ENCODE results near the gene MISFA.
"Not testable (repeated sequence)": the region's sequence is repeated elsewhere in the genome, so short reads cannot be mapped to it uniquely, and the experiment has no call there.

The MISFA gene

DNA sequence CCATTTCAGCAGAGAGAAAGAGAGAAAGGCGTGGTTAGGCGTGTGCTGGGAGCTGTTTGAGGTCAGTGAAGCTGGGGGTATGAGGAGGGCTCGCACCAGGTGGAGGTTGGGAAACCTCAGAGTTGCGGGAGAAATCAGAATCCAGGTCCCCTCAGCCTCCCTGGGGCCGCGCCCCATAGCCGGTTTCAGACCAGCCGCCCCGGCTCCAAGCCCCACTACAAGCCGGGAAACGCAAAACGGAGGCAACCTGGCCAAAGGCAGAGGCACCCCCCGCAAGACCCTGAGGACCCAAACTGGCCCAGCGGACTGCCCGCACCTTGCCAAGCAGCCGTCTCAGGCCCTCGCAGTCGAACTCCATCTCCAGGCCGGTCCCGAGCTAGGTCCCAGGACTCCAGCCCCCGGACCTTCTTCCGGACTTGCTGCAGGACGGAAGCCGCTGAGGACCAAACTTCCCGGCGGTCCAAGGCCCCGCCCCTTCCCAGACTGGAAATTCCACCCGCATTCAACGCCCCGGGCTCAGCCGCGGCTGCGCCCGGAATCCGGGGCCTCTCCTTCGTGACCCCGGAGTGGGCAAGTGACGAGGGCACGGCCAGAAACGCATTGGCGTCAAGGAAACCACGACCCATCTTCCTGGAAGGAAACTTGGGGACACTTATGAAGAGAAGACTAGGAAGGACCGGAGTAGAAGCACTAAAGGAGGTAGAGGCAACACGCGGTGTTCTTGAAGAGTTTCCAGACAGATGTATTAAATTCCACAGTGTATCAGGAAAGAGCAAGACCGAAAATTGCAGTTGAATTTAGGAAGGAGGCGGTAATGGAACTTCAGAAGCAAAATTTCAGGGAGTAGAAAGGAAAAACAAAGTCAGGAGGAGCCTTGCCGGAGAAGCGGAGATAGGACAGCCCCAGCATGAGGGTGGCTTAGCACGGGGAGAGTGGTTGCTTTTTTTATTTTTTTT, 11.0 kb upstream of the MISFA start, which contains the start of gene UEVLD:
UEVLD (minus strand) TSS at position 438 of the 956 bp plus-strand sequence; CDS start at position 358, 80 bp downstream.
- Histone ChIP-seq H3K4me2 (peak within 1 kb of the TSS; percentile 72 to 96 (median 91)), H3K4me1 (peaks cover 28 to 37% (median 33%) of the 10 kb centered on the region in 10 experiments), H3K36me3 (peaks cover 0 to 16% (median 4%) of the 10 kb centered on the region in 11 experiments; a peak in 9 of 22 replicates), H3K9me3 (replicated peaks in 1 of 11) (no peaks in the 10 kb centered on the region), H3K27me3 (no peaks in the 10 kb centered on the region), H3K27ac (peak within 1 kb of the TSS; percentile 63 to 84 (median 75)), H3K9ac (peak within 1 kb of the TSS; percentile 82 to 89 (median 84)), H4K20me1 (peaks cover 0 to 4% (median 0%) of the 10 kb centered on the region in 11 experiments; a peak in 2 of 22 replicates), H3K4me3 (peak within 1 kb of the TSS; percentile 81 to 98 (median 86))
- no peak for TF ChIP-seq Cebpa-rat (IDR thresholded peaks at IDR 0.05)

DNA sequence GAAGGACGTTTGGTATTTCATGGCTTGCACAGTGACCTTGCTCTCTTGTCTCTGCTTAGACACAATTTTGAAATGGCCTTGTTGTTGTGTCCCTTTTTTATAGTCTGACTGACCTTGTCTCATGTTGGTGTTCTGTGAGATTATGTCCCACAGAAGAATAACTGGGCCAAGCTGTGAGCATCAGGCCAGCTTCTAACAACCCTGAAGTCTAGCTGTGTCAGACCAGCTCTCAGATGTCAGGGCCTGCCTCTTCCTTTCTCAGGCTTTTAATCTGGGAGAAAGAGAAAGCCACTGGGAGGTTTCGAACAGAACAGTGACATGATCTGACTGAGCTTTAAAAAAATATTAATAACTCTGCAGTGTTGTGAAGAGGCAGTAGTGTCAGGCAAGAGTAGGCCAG, 9.0 kb upstream of the MISFA start:
- TF ChIP-seq Cebpa-rat (IDR thresholded peaks at IDR 0.05): no peak
- Histone ChIP-seq H3K4me1 (peaks cover 28 to 37% (median 33%) of the 10 kb centered on the region in 10 experiments), H3K9ac (peak overlapping the region in 5 of 11 experiments; percentile 5 to 89 (median 16); a peak in 6 of 22 replicates), H3K4me3 (peak overlapping the region in 1 of 10 experiments; percentile 2; a peak in 1 of 20 replicates), H3K27me3 (no peaks in the 10 kb centered on the region), H4K20me1 (no peaks in the 10 kb centered on the region; a peak in 1 of 22 replicates), H3K9me3 (replicated peaks in 1 of 11) (no peaks in the 10 kb centered on the region), H3K36me3 (peaks cover 0 to 22% (median 5%) of the 10 kb centered on the region in 11 experiments; a peak in 14 of 22 replicates), H3K27ac (no peak overlapping the region), H3K4me2 (peak overlapping the region; percentile 72 to 96 (median 91); a peak in 20 of 22 replicates)

- not testable (repeated sequence) for H3K4me3 ChIP-seq; H3K9me3 ChIP-seq (replicated peaks in 1 of 11); H3K27me3 ChIP-seq; H3K4me2 ChIP-seq; H3K9ac ChIP-seq; H3K27ac ChIP-seq; H4K20me1 ChIP-seq
- Histone ChIP-seq H3K4me1 (peaks cover 16 to 22% (median 20%) of the 10 kb centered on the region in 10 experiments), H3K36me3 (peaks cover 0 to 24% (median 15%) of the 10 kb centered on the region in 11 experiments; a peak in 16 of 22 replicates)
Measured at GRCh38 chr11:18594088-18594487, 5.5 kb upstream of the MISFA start.

DNA sequence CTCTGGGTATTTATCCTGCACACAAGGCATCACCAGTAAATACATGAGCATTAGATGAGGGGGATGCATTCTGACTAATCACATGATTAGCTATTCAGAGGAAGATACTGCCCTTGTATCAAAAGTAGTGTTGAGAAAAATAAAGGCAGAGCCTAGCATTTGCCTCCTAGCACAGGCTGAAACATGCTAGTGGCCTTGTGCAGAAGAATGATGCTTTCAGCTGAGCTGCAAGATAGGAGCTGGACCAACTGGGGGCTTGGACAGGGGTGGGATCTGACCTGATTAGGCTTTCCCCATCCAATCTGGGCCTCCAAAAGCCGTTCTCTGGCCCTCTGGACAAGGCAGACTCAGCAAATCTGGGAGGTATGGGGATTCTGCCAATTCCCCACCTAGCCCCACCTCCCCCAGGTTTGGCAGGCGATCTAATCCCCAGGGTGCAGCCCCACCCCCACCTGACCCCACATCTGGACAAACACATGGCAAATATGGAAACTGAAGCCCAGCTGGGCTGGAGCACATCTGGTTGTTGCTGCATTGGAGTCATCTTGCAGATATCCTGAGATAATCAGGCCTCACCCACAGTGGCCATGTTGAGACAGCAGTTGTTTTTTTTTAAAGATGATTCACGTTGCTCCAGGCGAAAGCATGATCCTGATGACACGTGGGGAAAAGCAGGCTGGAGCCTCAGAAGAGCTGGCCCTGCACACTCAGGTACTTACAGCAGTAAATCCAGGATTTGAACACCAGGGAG, 4.4 kb upstream of the MISFA start:
- no peak overlapping the region for H3K4me2 ChIP-seq
- no peak overlapping the region for H3K27ac ChIP-seq
- H3K36me3 ChIP-seq: peaks cover 0 to 24% (median 15%) of the 10 kb centered on the region in 11 experiments; a peak in 16 of 22 replicates
- H4K20me1 ChIP-seq: no peaks in the 10 kb centered on the region; a peak in 1 of 22 replicates
- H3K9me3 ChIP-seq (replicated peaks in 1 of 11): no peaks in the 10 kb centered on the region
- H3K9ac ChIP-seq: no peak overlapping the region
- no peak overlapping the region for H3K4me3 ChIP-seq
- no peaks in the 10 kb centered on the region for H3K27me3 ChIP-seq
- H3K4me1 ChIP-seq: peaks cover 5 to 11% (median 9%) of the 10 kb centered on the region in 10 experiments
- TF ChIP-seq Cebpa-rat (IDR thresholded peaks at IDR 0.05): no peak

DNA sequence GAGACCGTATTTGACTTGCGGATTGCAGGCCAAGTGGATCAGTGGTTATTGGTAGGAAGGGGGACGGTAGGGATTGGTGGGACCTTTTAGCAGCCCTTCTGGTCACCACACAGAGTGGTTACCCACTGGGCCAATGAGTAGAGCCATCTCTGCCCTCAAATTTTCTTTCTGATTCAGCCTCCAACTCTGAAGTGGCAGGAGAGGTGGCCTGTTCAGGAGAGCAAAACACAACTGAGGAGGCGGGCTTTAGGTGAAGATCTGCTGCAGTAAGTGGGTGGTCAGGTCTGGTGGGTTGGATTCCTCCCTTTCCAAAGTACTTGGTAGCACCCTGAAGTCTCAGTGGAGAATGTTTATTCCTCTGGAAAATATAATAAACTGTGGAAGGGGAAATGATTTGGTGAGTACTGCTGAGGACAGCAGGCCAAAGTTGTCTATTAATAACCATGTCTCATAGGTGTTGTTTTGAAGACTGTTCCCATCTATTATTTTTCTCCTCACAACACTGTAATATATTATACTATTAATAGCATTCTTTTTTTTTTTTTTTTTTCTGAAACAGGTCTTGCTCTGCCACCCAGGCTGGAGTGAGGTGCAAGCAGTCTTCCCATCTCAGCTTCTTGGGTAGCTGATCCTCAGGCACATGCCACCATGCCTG, 1.5 kb downstream of the MISFA start:
- H3K9me3 ChIP-seq (replicated peaks in 1 of 11): no peaks in the 10 kb centered on the region
- TF ChIP-seq Cebpa-rat (IDR thresholded peaks at IDR 0.05): no peak

DNA sequence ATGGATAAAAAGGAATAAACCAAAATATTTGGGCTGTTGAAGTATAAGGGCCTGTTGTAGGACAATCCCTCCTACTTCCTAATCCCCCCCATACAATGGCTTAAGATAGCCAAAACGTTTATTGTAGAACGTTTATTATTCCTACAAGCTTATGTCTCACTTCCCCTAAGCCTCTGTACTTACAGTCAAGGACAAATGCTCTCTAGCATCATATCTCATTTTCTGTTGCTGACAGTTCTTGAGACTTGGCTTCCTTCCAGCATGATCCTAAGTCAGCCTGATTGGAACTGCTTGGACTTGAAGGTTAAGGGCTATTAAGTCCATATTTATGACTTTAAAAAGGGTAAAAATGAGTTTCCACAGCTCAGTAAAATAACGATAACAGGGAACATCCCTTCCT, 8.8 kb downstream of the MISFA start:
- Histone ChIP-seq H4K20me1 (peaks cover 0 to 7% (median 0%) of the 10 kb centered on the region in 11 experiments; a peak in 10 of 22 replicates), H3K27me3 (no peaks in the 10 kb centered on the region), H3K36me3 (peaks cover 67 to 91% (median 81%) of the 10 kb centered on the region in 11 experiments), H3K4me1 (no peaks in the 10 kb centered on the region), H3K4me2 (no peak overlapping the region), H3K4me3 (no peak overlapping the region), H3K9me3 (replicated peaks in 1 of 11) (no peaks in the 10 kb centered on the region), H3K27ac (no peak overlapping the region), H3K9ac (no peak overlapping the region)
- TF ChIP-seq Cebpa-rat (IDR thresholded peaks at IDR 0.05): no peak

More for the DNA sequence above, 1.5 kb downstream of the MISFA start:
- Histone ChIP-seq H3K27ac (no peak overlapping the region), H3K4me2 (no peak overlapping the region), H3K4me3 (no peak overlapping the region), H3K27me3 (no peaks in the 10 kb centered on the region), H3K36me3 (peaks cover 6 to 33% (median 19%) of the 10 kb centered on the region in 11 experiments; a peak in 18 of 22 replicates), H4K20me1 (no peaks in the 10 kb centered on the region), H3K9ac (no peak overlapping the region), H3K4me1 (no peaks in the 10 kb centered on the region)

GRCh38 chr11:18611196-18611595, 11.6 kb downstream of the MISFA start:
- Histone ChIP-seq H3K36me3 (peaks cover 88 to 98% (median 92%) of the 10 kb centered on the region in 11 experiments), H3K4me3 (no peak overlapping the region), H3K27me3 (no peaks in the 10 kb centered on the region), H3K4me1 (peaks cover 0 to 14% (median 8%) of the 10 kb centered on the region in 10 experiments; a peak in 15 of 20 replicates), H4K20me1 (peaks cover 0 to 28% (median 15%) of the 10 kb centered on the region in 11 experiments; a peak in 12 of 22 replicates), H3K4me2 (no peak overlapping the region), H3K9me3 (replicated peaks in 1 of 11) (no peaks in the 10 kb centered on the region), H3K27ac (no peak overlapping the region), H3K9ac (no peak overlapping the region)
- TF ChIP-seq Cebpa-rat (IDR thresholded peaks at IDR 0.05): no peak

GRCh38 chr11:18612394-18612793, 12.8 kb downstream of the MISFA start:
- Histone ChIP-seq H3K4me3 (no peak overlapping the region), H3K36me3 (peaks cover 81 to 97% (median 83%) of the 10 kb centered on the region in 11 experiments), H3K9me3 (replicated peaks in 1 of 11) (no peaks in the 10 kb centered on the region), H3K27ac (no peak overlapping the region), H3K9ac (no peak overlapping the region), H3K4me1 (peaks cover 4 to 26% (median 20%) of the 10 kb centered on the region in 10 experiments), H3K4me2 (no peak overlapping the region), H4K20me1 (peaks cover 0 to 39% (median 25%) of the 10 kb centered on the region in 11 experiments; a peak in 17 of 22 replicates), H3K27me3 (no peaks in the 10 kb centered on the region)
- no peak for TF ChIP-seq Cebpa-rat (IDR thresholded peaks at IDR 0.05)
